HG03108 (cell line): Measurements from ENCODE around the gene ZNF333.
"Not testable (repeated sequence)": the region's sequence is repeated elsewhere in the genome, so short reads cannot be mapped to it uniquely, and the experiment has no call there.

ENCODE experiments used
- ATAC-seq: cut with Tn5 transposase; IDR thresholded peaks from one replicate; pipeline ENCODE4 v1.9.1; 2021; ENCODE audit warnings: moderate library complexity; ENCODE audit not compliant: unreplicated experiment

Gene ZNF333

GRCh38 chr19:14765841-14766240 lies 76.0 kb downstream of the ZNF333 start:
- not testable (repeated sequence) for ATAC-seq

GRCh38 chr19:14767466-14767971 lies 77.7 kb downstream of the ZNF333 start:
- no peak for ATAC-seq

- no peak for ATAC-seq
These were observed 78.2 kb downstream of the ZNF333 start for GRCh38 chr19:14768001-14768400.

- ATAC-seq, result no peak
These were observed 79.4 kb downstream of the ZNF333 start for GRCh38 chr19:14769201-14769600.

- ATAC-seq, result no peak
These were observed 80.3 kb downstream of the ZNF333 start for GRCh38 chr19:14770136-14770535.

GRCh38 chr19:14770944-14771839 lies 81.3 kb downstream of the ZNF333 start:
- ATAC-seq, result no peak

GRCh38 chr19:14772467-14772866 lies 82.6 kb downstream of the ZNF333 start:
- no peak for ATAC-seq

GRCh38 chr19:14772995-14773394 lies 83.1 kb downstream of the ZNF333 start:
- ATAC-seq, result no peak

- ATAC-seq, result not testable (repeated sequence)
These were observed 83.9 kb downstream of the ZNF333 start for GRCh38 chr19:14773722-14774121.

- no peak for ATAC-seq
These were observed 84.5 kb downstream of the ZNF333 start for GRCh38 chr19:14774373-14774772.

- ATAC-seq, result not testable (repeated sequence)
These were observed 85.5 kb downstream of the ZNF333 start for GRCh38 chr19:14775326-14775725.

GRCh38 chr19:14775869-14776586 lies 86.2 kb downstream of the ZNF333 start:
- ATAC-seq, result no peak

- ATAC-seq, result not testable (repeated sequence)
These were observed 87.8 kb downstream of the ZNF333 start for GRCh38 chr19:14777645-14778044.

GRCh38 chr19:14778110-14778845 lies 88.4 kb downstream of the ZNF333 start, which contains the start of gene ADGRE2:
TSS of gene ADGRE2 (minus strand) at chr19:14778560. CDS start at chr19:14776756, 1,804 bp downstream.
- not testable (repeated sequence) for ATAC-seq

GRCh38 chr19:14779151-14779550 lies 89.3 kb downstream of the ZNF333 start:
- no peak for ATAC-seq

GRCh38 chr19:14780622-14781225 lies 90.9 kb downstream of the ZNF333 start:
- ATAC-seq, result not testable (repeated sequence)

- ATAC-seq, result not testable (repeated sequence)
These were observed 92.1 kb downstream of the ZNF333 start for GRCh38 chr19:14781713-14782536.

- ATAC-seq, result no peak
These were observed 93.0 kb downstream of the ZNF333 start for GRCh38 chr19:14782626-14783409.
